NCI-H82 treated with DMSO at 0.1 percent for 48 hours (cell line): ENCODE measurements around the gene RHOBTB1.
"Not testable (repeated sequence)": the region's sequence is repeated elsewhere in the genome, so short reads cannot be mapped to it uniquely, and the experiment has no call there.

Experiments
- DNase-seq: peaks from one replicate; lab custom pipeline; 2025; ENCODE audit not compliant: unreplicated experiment; lab: John Stamatoyannopoulos, UW

RHOBTB1 gene, protein sequence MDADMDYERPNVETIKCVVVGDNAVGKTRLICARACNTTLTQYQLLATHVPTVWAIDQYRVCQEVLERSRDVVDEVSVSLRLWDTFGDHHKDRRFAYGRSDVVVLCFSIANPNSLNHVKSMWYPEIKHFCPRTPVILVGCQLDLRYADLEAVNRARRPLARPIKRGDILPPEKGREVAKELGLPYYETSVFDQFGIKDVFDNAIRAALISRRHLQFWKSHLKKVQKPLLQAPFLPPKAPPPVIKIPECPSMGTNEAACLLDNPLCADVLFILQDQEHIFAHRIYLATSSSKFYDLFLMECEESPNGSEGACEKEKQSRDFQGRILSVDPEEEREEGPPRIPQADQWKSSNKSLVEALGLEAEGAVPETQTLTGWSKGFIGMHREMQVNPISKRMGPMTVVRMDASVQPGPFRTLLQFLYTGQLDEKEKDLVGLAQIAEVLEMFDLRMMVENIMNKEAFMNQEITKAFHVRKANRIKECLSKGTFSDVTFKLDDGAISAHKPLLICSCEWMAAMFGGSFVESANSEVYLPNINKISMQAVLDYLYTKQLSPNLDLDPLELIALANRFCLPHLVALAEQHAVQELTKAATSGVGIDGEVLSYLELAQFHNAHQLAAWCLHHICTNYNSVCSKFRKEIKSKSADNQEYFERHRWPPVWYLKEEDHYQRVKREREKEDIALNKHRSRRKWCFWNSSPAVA

DNA sequence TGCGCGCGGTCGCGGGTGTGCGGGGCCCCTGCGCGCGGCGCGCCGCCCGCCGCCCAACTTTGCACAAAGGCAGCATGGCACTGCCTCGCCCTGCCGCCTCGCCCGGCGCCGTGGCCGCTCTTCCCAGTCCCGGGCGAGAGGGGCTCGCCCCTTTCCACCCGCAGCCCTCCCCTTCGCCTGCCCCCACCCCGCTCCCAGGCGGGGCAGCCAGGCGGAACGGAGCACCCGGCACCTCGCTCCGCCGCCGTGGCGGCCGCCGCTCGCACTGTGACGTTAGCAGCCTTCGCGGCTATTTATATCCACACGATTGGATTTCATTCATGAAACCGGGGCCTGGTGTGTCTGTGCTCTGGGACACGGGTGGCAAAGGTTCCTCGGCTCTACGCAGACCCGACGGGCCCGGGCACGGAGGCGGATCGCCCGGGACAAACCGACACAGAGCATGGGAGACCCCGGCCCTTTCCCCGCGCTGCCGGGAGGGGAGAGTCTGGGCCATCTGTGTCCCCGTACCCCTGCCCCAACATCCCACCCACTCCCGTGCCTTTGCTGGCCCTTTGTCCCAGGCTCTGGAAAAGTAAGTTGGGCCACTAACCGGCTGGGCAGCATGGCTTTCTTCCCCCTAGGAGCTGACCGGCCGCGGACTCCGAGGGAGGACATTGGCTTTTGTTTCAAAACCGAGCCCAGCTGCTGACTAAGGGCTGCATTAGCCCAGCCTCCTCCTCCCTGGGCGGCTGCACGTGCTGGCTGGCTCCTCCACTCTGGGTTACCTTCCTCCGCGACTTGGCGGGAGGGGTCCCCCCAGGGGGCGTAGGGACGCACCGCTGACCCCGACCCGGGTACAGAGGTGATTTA, at the start of gene RHOBTB1:
TSS of gene RHOBTB1 (minus strand) at position 128 of the 852 bp plus-strand sequence. CDS start 32,643 bp downstream, outside the sequence.
- DNase-seq = peak; percentile 15

- DNase-seq = no peak
Observed at GRCh38 chr10:60992636-60993035, 48.7 kb upstream of the RHOBTB1 start.

DNA sequence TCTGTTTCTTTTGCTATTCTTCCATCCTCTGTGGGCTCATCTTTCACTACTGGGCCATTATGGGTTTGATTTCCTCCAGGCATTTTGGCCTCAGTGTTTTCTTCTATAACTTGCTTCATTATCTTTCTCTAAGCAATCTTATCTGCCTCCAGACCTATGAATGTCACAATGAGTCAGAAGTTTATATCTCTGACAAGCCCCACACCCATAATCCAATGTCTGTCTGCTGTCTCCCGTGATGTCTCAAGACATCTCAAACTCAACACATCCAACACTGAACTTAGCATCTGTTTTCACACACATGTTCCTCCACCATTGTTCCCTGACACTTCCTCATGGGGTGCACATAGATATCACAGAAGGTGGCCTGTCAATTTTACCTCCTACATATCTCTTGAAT, 46.7 kb upstream of the RHOBTB1 start:
- no peak for DNase-seq

DNA sequence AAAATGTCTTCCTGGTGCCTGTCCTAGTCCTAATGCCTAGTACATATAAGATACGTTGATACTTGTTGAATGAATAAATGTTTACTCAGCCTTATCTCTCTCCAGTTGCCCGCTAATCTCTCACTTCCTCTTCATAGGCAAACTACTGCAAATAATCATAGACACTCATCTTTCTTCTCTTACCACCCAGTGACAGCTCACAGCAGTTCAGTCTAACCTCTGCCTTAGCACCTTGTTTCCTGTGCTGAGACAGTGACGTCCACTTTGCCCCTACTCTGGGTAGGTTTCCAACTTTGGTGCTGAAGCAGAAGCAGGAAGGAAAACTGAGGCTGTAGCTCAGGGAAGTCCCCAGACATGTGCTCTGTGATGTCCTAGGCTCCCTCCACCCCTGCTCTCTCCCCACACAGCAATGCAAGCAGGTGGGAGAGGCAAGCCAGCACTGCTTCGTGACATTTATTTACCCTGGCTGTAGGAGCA, 45.5 kb upstream of the RHOBTB1 start:
- DNase-seq = no peak

DNA sequence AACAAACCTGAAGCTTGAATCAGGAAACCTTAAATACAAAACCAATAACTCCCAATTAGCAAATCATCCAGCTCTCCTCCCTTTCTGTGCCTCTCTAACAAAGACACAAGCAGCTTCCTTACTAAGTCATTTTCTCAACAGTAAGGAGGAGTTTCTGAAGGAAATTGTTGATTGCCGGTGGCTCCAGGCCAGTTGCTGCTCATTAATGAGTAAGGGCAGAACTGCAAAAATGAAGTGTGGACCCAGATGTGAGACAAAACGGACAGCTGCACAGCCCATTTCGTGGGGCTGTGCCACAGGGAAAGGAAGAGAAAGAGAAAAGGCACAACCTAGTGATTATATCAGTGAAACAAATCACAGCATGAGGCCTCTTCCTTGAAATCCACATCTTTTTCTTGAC, 42.8 kb upstream of the RHOBTB1 start:
- DNase-seq = no peak

- no peak for DNase-seq
Observed at GRCh38 chr10:60985951-60986350, 42.0 kb upstream of the RHOBTB1 start.

GRCh38 chr10:60980997-60981396, 37.0 kb upstream of the RHOBTB1 start:
- no peak for DNase-seq

- DNase-seq = no peak
Observed at GRCh38 chr10:60979667-60980104, 35.7 kb upstream of the RHOBTB1 start.

- no peak for DNase-seq
Observed at GRCh38 chr10:60978287-60979115, 34.5 kb upstream of the RHOBTB1 start.

- no peak for DNase-seq
Observed at GRCh38 chr10:60977161-60978122, 33.5 kb upstream of the RHOBTB1 start.

DNA sequence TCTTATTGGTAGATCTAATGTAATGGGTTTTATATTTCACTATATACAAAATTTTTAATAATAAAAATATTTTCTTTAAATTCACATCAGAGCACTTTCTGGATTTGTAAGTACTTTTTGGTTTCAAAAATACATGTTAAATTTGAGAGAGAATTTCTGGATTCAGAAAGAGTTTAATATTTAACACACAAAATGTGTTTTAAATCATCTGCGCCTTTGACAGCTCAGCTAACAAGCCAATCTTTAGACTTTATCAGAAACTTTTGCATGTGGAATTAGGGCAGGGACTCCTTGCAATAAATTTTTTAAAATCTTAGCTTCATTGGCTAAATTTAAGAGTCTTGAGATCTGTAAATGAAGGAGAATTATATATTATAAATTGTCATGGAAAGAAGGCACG, 32.7 kb upstream of the RHOBTB1 start:
- DNase-seq = no peak

DNA sequence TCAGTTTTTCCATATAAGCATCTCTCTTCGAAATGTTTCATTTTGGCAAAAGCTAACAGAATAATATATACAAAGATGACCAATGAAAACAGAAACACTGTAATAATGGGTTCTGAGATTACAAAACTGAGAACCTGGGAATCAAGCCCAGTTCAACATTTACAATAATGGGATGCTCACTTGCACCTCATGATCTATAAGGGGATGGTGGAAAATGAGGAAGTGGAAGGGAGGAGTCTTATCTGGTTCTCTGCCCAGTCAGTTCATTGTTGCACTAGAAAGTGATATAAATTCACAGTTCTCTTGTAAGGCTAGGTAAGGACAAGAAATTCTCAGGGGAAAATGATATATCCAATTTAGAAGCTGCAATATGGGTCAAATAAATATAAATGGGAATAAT, 31.7 kb upstream of the RHOBTB1 start:
- DNase-seq = no peak

DNA sequence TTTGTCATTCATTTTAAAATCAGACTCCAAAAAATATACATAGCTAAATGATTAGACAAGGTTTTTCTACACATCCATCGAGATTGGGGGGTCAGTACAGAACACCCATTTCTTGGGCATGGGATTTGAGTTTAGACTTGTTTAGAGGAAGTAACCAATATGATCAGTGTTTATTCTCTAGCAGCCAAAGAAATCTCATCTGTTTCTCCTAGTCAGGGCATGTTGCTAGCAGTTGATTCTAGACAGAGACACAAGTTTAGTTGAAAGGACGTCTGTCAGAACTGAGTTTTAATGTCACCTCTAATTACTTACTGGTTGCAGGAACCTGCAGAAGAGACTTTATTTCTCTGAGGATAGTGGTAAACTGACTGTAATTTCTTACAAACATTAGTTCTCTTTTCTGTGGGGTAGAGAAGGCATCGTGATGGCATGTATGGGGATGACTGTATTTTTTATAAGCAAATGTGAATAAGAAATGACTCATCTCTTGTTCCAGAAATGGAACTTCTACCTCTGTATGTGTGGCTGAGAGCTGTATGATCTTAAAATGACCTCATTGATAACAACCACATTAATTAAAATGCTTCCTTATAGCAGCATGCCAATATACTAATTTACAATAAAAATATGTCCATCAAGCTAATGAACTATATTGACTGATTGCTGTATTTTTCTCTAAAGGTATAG, 30.6 kb upstream of the RHOBTB1 start:
- no peak for DNase-seq

- DNase-seq = no peak
Observed at GRCh38 chr10:60973086-60973485, 29.1 kb upstream of the RHOBTB1 start.

GRCh38 chr10:60972181-60972580, 28.2 kb upstream of the RHOBTB1 start:
- not testable (repeated sequence) for DNase-seq

- no peak for DNase-seq
Observed at GRCh38 chr10:60970526-60970925, 26.5 kb upstream of the RHOBTB1 start.

GRCh38 chr10:60968504-60968903, 24.5 kb upstream of the RHOBTB1 start:
- DNase-seq = no peak

- DNase-seq = no peak
Observed at GRCh38 chr10:60967854-60968484, 24.0 kb upstream of the RHOBTB1 start.
